GM12878 (cell line): ENCODE measurements around the gene DTNBP1. TPM values are rescaled to one million over a fixed set of nuclear protein-coding genes. Genes with fewer than 3 reads are reported as not detected.
A peak's percentile ranks its signal among the peaks of the same experiment; 100 is the strongest.

ENCODE experiments used
- ATF7 ChIP-seq: fragments of 450-650 bp; IDR thresholded peaks from 2 replicates; pipeline ENCODE4 v1.6.1; 2016; ENCODE audit warnings: low read depth, mild to moderate bottlenecking
- BACH1 ChIP-seq: fragments of 450-650 bp; IDR thresholded peaks from 2 replicates; pipeline ENCODE4 v1.6.1; 2017; ENCODE audit warnings: mild to moderate bottlenecking, borderline replicate concordance
- BRCA1 ChIP-seq: IDR thresholded peaks from 2 replicates; pipeline ENCODE4 v1.6.1; 2011; ENCODE audit warnings: low read depth, low read length, improper control_type of control experiment
- CBX3 ChIP-seq: fragments of 200-600 bp; sonication (generic); IDR thresholded peaks from 2 replicates; pipeline ENCODE4 v1.6.1; 2016; ENCODE audit warnings: low read depth, borderline replicate concordance
- MTA2 ChIP-seq: fragments of 450-650 bp; IDR thresholded peaks from 2 replicates; pipeline ENCODE4 v1.6.1; 2016; ENCODE audit warnings: low read depth, mild to moderate bottlenecking, moderate library complexity
- PAX8 ChIP-seq: fragments of 450-650 bp; IDR thresholded peaks from 2 replicates; pipeline ENCODE4 v1.6.1; 2017; ENCODE audit warnings: mild to moderate bottlenecking, moderate library complexity
- POLR2AphosphoS2 ChIP-seq: IDR thresholded peaks from 2 replicates; pipeline ENCODE4 v1.6.1; 2011; ENCODE audit warnings: low read depth, mild to moderate bottlenecking, low read length, improper control_type of control experiment, moderate library complexity
- RAD21 ChIP-seq: IDR thresholded peaks from 2 replicates; pipeline ENCODE4 v1.6.1; 2011; ENCODE audit warnings: mild to moderate bottlenecking, low read depth, low read length, moderate library complexity; ENCODE audit not compliant: insufficient read depth
- SREBF1 ChIP-seq: IDR thresholded peaks from 2 replicates; pipeline ENCODE4 v1.6.1; 2012; ENCODE audit warnings: mild to moderate bottlenecking, low read length
- SUZ12 ChIP-seq: fragments of 200-600 bp; sonication (generic); IDR thresholded peaks from one replicate; pipeline ENCODE4 v1.6.1; 2018; ENCODE audit warnings: antibody characterized with exemption, mild to moderate bottlenecking; ENCODE audit not compliant: unreplicated experiment
- polyA plus RNA-seq, 11 experiments: library from polyadenylated mRNA; depleted of rRNA in 4 of 11; unstranded in 6 of 11; stranded (reverse) in 5 of 11; fragments of >200 nt; fragmentation: Nextera tagmentation in 4 of 11; fragmentation: Illumina TruSeq in 1 of 11; extraction: Ambion mirVana in 4 of 11; extraction: Trizol in 1 of 11; gene quantifications; 1 replicate in 1 of 11; 2 replicates in 10 of 11; pipeline versions ENCODE4 v1.2.1 to v1.2.3, GENCODE V29; 2011 to 2016; ENCODE audit warnings: inconsistent platforms in 2 of 11, missing spikeins in 2 of 11, low read depth in 1 of 11
- total RNA-seq, 4 experiments: library from RNA; depleted of rRNA in 3 of 4; stranded (reverse); fragments of >200 nt in 3 of 4; fragmentation: Illumina TruSeq in 1 of 4; extraction: Trizol in 1 of 4; gene quantifications; 2 replicates each; pipeline versions ENCODE4 v1.2.1 to v1.2.3, GENCODE V29; 2013 to 2021
- TF ChIP-seq, protein P1 (sequence below): fragments of 450-650 bp; formaldehyde crosslinking; IDR thresholded peaks from 2 replicates; pipeline ENCODE4 v1.4.0; 2022; ENCODE audit warnings: mild to moderate bottlenecking, moderate library complexity
- TF ChIP-seq, protein P2 (sequence below): fragments of 450-650 bp; formaldehyde crosslinking; IDR thresholded peaks from 2 replicates; pipeline ENCODE4 v1.4.0; 2020; ENCODE audit warnings: mild to moderate bottlenecking, moderate library complexity
- TF ChIP-seq, protein P3 (sequence below): IDR thresholded peaks from 2 replicates; pipeline ENCODE4 v1.6.1; 2012; ENCODE audit warnings: low read depth, low read length, improper control_type of control experiment
- TF ChIP-seq, protein P4 (sequence below): IDR thresholded peaks from 2 replicates; pipeline ENCODE4 v1.6.1; 2011; ENCODE audit warnings: borderline replicate concordance, low read depth, mild to moderate bottlenecking, moderate library complexity, low read length; ENCODE audit not compliant: insufficient read depth, poor library complexity, severe bottlenecking

The DTNBP1 gene
- total and polyA plus RNA-seq, 10 of the 15 experiments (the other 5 are each of a cell fraction or from before 2014, with no cell fraction given) = 7.1 to 40.3 (median 20.1) TPM

DNA sequence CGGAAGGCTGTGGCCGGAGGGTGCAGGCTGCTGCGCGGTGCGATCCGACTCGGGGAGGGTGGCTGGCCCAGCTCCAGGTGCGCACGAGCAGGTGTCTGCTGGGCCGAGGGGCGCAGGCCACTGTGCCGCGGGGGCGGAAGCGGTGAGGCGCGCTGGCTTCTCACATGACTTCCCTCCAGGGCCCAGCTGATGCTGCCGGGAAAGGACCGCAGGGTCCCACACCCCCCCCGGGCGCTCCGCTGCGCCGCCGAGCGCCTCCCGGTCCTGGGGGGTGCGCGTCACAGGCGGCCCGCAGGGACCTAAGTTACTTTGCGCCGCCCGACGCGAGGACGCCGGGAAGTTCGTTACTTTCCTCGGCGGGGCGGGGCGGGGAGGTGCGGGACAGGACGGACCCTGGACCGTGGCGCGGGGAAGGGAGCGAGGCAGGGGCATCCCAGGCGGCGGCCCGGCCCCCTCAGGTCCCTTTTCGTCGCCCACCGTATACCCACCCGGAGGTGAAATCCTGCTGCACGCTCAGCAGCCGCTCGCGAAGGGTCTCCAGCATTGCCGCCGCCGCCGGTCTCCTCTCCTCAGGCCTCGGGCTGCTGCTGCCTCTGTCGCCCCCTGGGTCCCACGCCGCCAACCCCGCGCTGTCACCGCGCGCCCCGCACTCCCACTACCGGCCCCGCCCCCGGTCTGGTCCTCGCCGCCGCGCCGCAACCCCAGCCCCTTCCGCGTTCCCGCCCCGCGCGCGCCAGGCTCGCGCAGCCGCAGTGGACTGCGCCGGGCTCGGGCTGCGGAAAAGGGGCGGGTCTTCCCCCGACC is at the start of gene DTNBP1 (continued):
- TF ChIP-seq, protein P1, sequence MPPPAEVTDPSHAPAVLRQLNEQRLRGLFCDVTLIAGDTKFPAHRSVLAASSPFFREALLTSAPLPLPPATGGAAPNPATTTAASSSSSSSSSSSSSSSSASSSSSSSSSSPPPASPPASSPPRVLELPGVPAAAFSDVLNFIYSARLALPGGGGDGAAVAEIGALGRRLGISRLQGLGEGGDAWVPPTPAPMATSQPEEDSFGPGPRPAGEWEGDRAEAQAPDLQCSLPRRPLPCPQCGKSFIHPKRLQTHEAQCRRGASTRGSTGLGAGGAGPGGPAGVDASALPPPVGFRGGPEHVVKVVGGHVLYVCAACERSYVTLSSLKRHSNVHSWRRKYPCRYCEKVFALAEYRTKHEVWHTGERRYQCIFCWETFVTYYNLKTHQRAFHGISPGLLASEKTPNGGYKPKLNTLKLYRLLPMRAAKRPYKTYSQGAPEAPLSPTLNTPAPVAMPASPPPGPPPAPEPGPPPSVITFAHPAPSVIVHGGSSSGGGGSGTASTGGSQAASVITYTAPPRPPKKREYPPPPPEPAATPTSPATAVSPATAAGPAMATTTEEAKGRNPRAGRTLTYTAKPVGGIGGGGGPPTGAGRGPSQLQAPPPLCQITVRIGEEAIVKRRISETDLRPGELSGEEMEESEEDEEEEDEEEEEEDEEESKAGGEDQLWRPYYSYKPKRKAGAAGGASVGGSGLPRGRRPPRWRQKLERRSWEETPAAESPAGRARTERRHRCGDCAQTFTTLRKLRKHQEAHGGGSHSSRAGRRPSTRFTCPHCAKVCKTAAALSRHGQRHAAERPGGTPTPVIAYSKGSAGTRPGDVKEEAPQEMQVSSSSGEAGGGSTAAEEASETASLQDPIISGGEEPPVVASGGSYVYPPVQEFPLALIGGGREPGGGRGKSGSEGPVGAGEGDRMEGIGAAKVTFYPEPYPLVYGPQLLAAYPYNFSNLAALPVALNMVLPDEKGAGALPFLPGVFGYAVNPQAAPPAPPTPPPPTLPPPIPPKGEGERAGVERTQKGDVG (CRISPR knock-in tag) = no peak
- TF ChIP-seq CBX3 = no peak
- peak; percentile 73; the same call in 1 of the 2 replicates for TF ChIP-seq BACH1
- TF ChIP-seq BRCA1 = no peak
- no peak for TF ChIP-seq SREBF1
- no peak for TF ChIP-seq ATF7
- TF ChIP-seq MTA2 = no peak
- TF ChIP-seq, protein P2, sequence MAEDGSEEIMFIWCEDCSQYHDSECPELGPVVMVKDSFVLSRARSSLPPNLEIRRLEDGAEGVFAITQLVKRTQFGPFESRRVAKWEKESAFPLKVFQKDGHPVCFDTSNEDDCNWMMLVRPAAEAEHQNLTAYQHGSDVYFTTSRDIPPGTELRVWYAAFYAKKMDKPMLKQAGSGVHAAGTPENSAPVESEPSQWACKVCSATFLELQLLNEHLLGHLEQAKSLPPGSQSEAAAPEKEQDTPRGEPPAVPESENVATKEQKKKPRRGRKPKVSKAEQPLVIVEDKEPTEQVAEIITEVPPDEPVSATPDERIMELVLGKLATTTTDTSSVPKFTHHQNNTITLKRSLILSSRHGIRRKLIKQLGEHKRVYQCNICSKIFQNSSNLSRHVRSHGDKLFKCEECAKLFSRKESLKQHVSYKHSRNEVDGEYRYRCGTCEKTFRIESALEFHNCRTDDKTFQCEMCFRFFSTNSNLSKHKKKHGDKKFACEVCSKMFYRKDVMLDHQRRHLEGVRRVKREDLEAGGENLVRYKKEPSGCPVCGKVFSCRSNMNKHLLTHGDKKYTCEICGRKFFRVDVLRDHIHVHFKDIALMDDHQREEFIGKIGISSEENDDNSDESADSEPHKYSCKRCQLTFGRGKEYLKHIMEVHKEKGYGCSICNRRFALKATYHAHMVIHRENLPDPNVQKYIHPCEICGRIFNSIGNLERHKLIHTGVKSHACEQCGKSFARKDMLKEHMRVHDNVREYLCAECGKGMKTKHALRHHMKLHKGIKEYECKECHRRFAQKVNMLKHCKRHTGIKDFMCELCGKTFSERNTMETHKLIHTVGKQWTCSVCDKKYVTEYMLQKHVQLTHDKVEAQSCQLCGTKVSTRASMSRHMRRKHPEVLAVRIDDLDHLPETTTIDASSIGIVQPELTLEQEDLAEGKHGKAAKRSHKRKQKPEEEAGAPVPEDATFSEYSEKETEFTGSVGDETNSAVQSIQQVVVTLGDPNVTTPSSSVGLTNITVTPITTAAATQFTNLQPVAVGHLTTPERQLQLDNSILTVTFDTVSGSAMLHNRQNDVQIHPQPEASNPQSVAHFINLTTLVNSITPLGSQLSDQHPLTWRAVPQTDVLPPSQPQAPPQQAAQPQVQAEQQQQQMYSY (CRISPR knock-in tag) = no peak
- no peak for TF ChIP-seq PAX8
- TF ChIP-seq, protein P3, sequence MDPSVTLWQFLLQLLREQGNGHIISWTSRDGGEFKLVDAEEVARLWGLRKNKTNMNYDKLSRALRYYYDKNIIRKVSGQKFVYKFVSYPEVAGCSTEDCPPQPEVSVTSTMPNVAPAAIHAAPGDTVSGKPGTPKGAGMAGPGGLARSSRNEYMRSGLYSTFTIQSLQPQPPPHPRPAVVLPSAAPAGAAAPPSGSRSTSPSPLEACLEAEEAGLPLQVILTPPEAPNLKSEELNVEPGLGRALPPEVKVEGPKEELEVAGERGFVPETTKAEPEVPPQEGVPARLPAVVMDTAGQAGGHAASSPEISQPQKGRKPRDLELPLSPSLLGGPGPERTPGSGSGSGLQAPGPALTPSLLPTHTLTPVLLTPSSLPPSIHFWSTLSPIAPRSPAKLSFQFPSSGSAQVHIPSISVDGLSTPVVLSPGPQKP = 0 out of 2 replicates have a peak, but pooled peaks have one; percentile 19
- TF ChIP-seq SUZ12 = no peak
- no peak for TF ChIP-seq POLR2AphosphoS2
- TF ChIP-seq, protein P4, sequence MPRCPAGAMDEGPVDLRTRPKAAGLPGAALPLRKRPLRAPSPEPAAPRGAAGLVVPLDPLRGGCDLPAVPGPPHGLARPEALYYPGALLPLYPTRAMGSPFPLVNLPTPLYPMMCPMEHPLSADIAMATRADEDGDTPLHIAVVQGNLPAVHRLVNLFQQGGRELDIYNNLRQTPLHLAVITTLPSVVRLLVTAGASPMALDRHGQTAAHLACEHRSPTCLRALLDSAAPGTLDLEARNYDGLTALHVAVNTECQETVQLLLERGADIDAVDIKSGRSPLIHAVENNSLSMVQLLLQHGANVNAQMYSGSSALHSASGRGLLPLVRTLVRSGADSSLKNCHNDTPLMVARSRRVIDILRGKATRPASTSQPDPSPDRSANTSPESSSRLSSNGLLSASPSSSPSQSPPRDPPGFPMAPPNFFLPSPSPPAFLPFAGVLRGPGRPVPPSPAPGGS = no peak
- TF ChIP-seq RAD21 = no peak
